GM10847 (cell line): ENCODE measurements around the gene MRPL10.

Experiments
- POLR2A ChIP-seq: IDR thresholded peaks from 2 replicates; pipeline ENCODE4 v1.6.1; 2011; ENCODE audit not compliant: insufficient read length; ENCODE audit errors: extremely low read depth

MRPL10 gene

GRCh38 chr17:47867813-47868533 lies 36.6 kb upstream of the MRPL10 start:
- TF ChIP-seq POLR2A: no peak

GRCh38 chr17:47866941-47867340 lies 35.6 kb upstream of the MRPL10 start:
- TF ChIP-seq POLR2A: no peak

GRCh38 chr17:47864791-47865216 lies 33.5 kb upstream of the MRPL10 start:
- no peak for TF ChIP-seq POLR2A

GRCh38 chr17:47862621-47863440 lies 31.5 kb upstream of the MRPL10 start:
- TF ChIP-seq POLR2A: no peak

GRCh38 chr17:47860386-47860785 lies 29.0 kb upstream of the MRPL10 start:
- no peak for TF ChIP-seq POLR2A

GRCh38 chr17:47857551-47858455 lies 26.5 kb upstream of the MRPL10 start:
- TF ChIP-seq POLR2A: no peak

- no peak for TF ChIP-seq POLR2A
Observed at GRCh38 chr17:47856830-47857229, 25.5 kb upstream of the MRPL10 start.

- TF ChIP-seq POLR2A: no peak
Observed at GRCh38 chr17:47855737-47856136, 24.4 kb upstream of the MRPL10 start.

- no peak for TF ChIP-seq POLR2A
Observed at GRCh38 chr17:47853616-47854015, 22.3 kb upstream of the MRPL10 start.

GRCh38 chr17:47852113-47852949 lies 21.0 kb upstream of the MRPL10 start:
- TF ChIP-seq POLR2A: no peak

- TF ChIP-seq POLR2A: no peak
Observed at GRCh38 chr17:47851764-47852112, 20.4 kb upstream of the MRPL10 start.

GRCh38 chr17:47850692-47851573 lies 19.6 kb upstream of the MRPL10 start, which contains the start of gene SP6:
Gene SP6, minus strand, starts transcription at chr17:47851163. Its CDS starts 2,734 bp downstream, at chr17:47848429.
- TF ChIP-seq POLR2A: no peak

- TF ChIP-seq POLR2A: no peak
Observed at GRCh38 chr17:47850373-47850691, 19.0 kb upstream of the MRPL10 start.

- no peak for TF ChIP-seq POLR2A
Observed at GRCh38 chr17:47848198-47848513, 16.8 kb upstream of the MRPL10 start.
